NCI-H226 (cell line): Measurements from ENCODE around the gene PLEKHM3.

Experiments used
- DNase-seq: peaks from one replicate; pipeline ENCODE4 v3.0.0-alpha.2; 2015

The PLEKHM3 gene

GRCh38 chr2:207852791-207853190, 172.5 kb downstream of the PLEKHM3 start:
- no peak for DNase-seq

GRCh38 chr2:207849443-207849842, 175.9 kb downstream of the PLEKHM3 start:
- DNase-seq = no peak

GRCh38 chr2:207848545-207848928, 176.8 kb downstream of the PLEKHM3 start:
- no peak for DNase-seq

- peak; percentile 77 for DNase-seq
Measured at GRCh38 chr2:207847807-207848544, 177.4 kb downstream of the PLEKHM3 start.

- no peak for DNase-seq
Measured at GRCh38 chr2:207847098-207847806, 178.1 kb downstream of the PLEKHM3 start.

- DNase-seq = no peak
Measured at GRCh38 chr2:207845202-207845864, 180.0 kb downstream of the PLEKHM3 start.

- DNase-seq = no peak
Measured at GRCh38 chr2:207844648-207845047, 180.7 kb downstream of the PLEKHM3 start.

- DNase-seq = no peak
Measured at GRCh38 chr2:207840101-207840500, 185.2 kb downstream of the PLEKHM3 start.

- no peak for DNase-seq
Measured at GRCh38 chr2:207839575-207839974, 185.8 kb downstream of the PLEKHM3 start.

GRCh38 chr2:207839028-207839427, 186.3 kb downstream of the PLEKHM3 start:
- DNase-seq = no peak

- no peak for DNase-seq
Measured at GRCh38 chr2:207836521-207837133, 188.7 kb downstream of the PLEKHM3 start.

GRCh38 chr2:207835805-207836204, 189.5 kb downstream of the PLEKHM3 start:
- no peak for DNase-seq

GRCh38 chr2:207833251-207833751, 192.0 kb downstream of the PLEKHM3 start:
- no peak for DNase-seq

GRCh38 chr2:207831584-207832248, 193.6 kb downstream of the PLEKHM3 start:
- DNase-seq = no peak

GRCh38 chr2:207830778-207831438, 194.4 kb downstream of the PLEKHM3 start:
- DNase-seq = no peak

GRCh38 chr2:207828361-207829057, 196.8 kb downstream of the PLEKHM3 start:
- no peak for DNase-seq

GRCh38 chr2:207825978-207826377, 199.3 kb downstream of the PLEKHM3 start:
- DNase-seq = no peak

- no peak for DNase-seq
Measured at GRCh38 chr2:207825045-207825954, 200.0 kb downstream of the PLEKHM3 start.

GRCh38 chr2:207823865-207824264, 201.5 kb downstream of the PLEKHM3 start:
- DNase-seq = no peak
